HG03060 (cell line): Measurements from ENCODE around the gene BMP2.

Experiments
- ATAC-seq: cut with Tn5 transposase; IDR thresholded peaks from one replicate; pipeline ENCODE4 v1.9.1; 2021; ENCODE audit warnings: low read depth, moderate number of reproducible peaks; ENCODE audit not compliant: unreplicated experiment

Gene BMP2

GRCh38 chr20:6828794-6829423 is 61.4 kb downstream of the BMP2 start:
- peak; percentile 77 for ATAC-seq

- ATAC-seq = no peak
Measured at GRCh38 chr20:6829510-6830116, 62.1 kb downstream of the BMP2 start.
